Spleen (tissue), 11 donors: Measurements from ENCODE around the gene DUOXA2. TPM values are rescaled to one million over a fixed set of nuclear protein-coding genes. Genes with fewer than 3 reads are reported as not detected.

Source experiments
- DNase-seq: peaks from one replicate; pipeline ENCODE4 v3.0.0-alpha.2; 2020
- H3K27ac ChIP-seq, 8 donors: fragments of 200-600 bp; sonication (generic) in 7 of 8; 1 replicate in 4 of 8; 2 replicates in 4 of 8; pipeline versions ENCODE4 v1.5.0 to v1.8.0; 2016 to 2021; ENCODE audit warnings: inconsistent platforms in 4 of 8, mild to moderate bottlenecking in 4 of 8, moderate library complexity in 1 of 8
- H3K27me3 ChIP-seq, 7 donors: fragments of 200-600 bp; sonication (generic) in 6 of 7; replicated peaks in 1 of 7; 1 replicate in 4 of 7; 2 replicates in 3 of 7; pipeline versions ENCODE4 v1.5.0 to v1.8.0; 2016 to 2021; ENCODE audit warnings: inconsistent platforms in 3 of 7, mild to moderate bottlenecking in 1 of 7
- H3K36me3 ChIP-seq, 6 donors: fragments of 200-600 bp; sonication (generic) in 5 of 6; 1 replicate in 4 of 6; 2 replicates in 2 of 6; pipeline versions ENCODE4 v1.5.0 to v1.8.0; 2016 to 2021; ENCODE audit warnings: inconsistent platforms in 2 of 6
- H3K4me1 ChIP-seq, 6 donors: fragments of 200-600 bp; sonication (generic) in 5 of 6; 1 replicate in 3 of 6; 2 replicates in 3 of 6; pipeline versions ENCODE4 v1.5.0 to v1.8.0; 2016 to 2021; ENCODE audit warnings: inconsistent platforms in 3 of 6
- H3K4me3 ChIP-seq, 8 donors: fragments of 200-600 bp; sonication (generic) in 7 of 8; 1 replicate in 4 of 8; 2 replicates in 4 of 8; pipeline versions ENCODE4 v1.5.0 to v1.8.0; 2016 to 2021; ENCODE audit warnings: inconsistent platforms in 4 of 8, mild to moderate bottlenecking in 4 of 8, moderate library complexity in 2 of 8
- H3K9me3 ChIP-seq, 8 donors: fragments of 200-600 bp; sonication (generic) in 7 of 8; 1 replicate in 4 of 8; 2 replicates in 4 of 8; pipeline versions ENCODE4 v1.5.0 to v1.8.0; 2016 to 2021; ENCODE audit warnings: inconsistent platforms in 4 of 8
- CTCF ChIP-seq, 11 experiments: fragments of 200-600 bp in 7 of 11; fragments of 450-650 bp in 4 of 11; sonication (generic) in 4 of 11; IDR thresholded peaks in 8 of 11; conservative IDR thresholded peaks in 3 of 11; 1 replicate in 7 of 11; 2 replicates in 4 of 11; pipeline versions ENCODE4 v1.4.0 to v1.8.0; 2016 to 2021; ENCODE audit warnings: antibody characterized with exemption in 11 of 11, inconsistent platforms in 4 of 11, mild to moderate bottlenecking in 1 of 11
- POLR2A ChIP-seq, 3 donors: fragments of 450-650 bp; IDR thresholded peaks; one replicate each; pipeline ENCODE4 v1.5.1; 2017; ENCODE audit warnings: antibody characterized with exemption in 3 of 3, mild to moderate bottlenecking in 1 of 3
- POLR2AphosphoS5 ChIP-seq, 3 donors: sonication (generic); formaldehyde crosslinking; IDR thresholded peaks; one replicate each; pipeline ENCODE4 v1.5.1; 2017; ENCODE audit warnings: antibody characterized with exemption in 3 of 3
- WGBS, 5 donors: extraction: QIAGEN DNeasy Blood & Tissue Kit in 3 of 5; methylation state at CpG; one replicate each; pipeline versions ENCODE4 v1.1.5 to v1.1.7; 2013 to 2018; 5-methylcytosine and 5-hydroxymethylcytosine counted together
- intact Hi-C: fragments of 100-400 bp; cut with DNase I; formaldehyde crosslinking; loops from one replicate; pipeline ENCODE4 v1.15.0; 2023; ENCODE audit warnings: low total_unique reads
- polyA plus RNA-seq, 3 donors: library from polyadenylated mRNA; stranded (reverse); fragments of 200-250 nt; gene quantifications; one replicate each; pipeline ENCODE4 v1.2.1, GENCODE V29; 2013
- total RNA-seq, 7 donors: library from RNA; depleted of rRNA in 3 of 7; stranded (reverse); fragments of >200 nt in 3 of 7; fragmentation: NEBNext Ultra II Directional in 4 of 7; extraction: Animal tissue kit (Norgen Biotek cat#: 25700) in 4 of 7; gene quantifications; one replicate each; pipeline versions ENCODE4 v1.1.0 to v1.2.1, GENCODE V29; 2016 to 2021
- donor health status: healthy with polysubstance abuse.
- donor health status: DM: no; HTN: no; CAD: no; lungs with moderate emphysema.
- donor health status: DM: no; HTN: no; CAD: no.
- donor health status: Bipolar disorder and iron deficiency.
- donor health status: healthy.
- donor health status: DM: no; HTN: no; CAD: no.
- donor health status: DM: yes; HTN: yes; CAD: no.

DUOXA2 gene
- total and polyA plus RNA-seq, 10 donors: 0.06 TPM; not detected in 9

- TF ChIP-seq CTCF (IDR thresholded peaks at IDR 0.05 in 8 of 11, conservative IDR thresholded peaks at IDR 0.05 in 3 of 11): no peak
- no peak for TF ChIP-seq POLR2A (IDR thresholded peaks at IDR 0.05)
- TF ChIP-seq POLR2AphosphoS5 (IDR thresholded peaks at IDR 0.05): no peak
- H3K27ac ChIP-seq: no peak overlapping the region
- no peaks in the 10 kb centered on the region for H3K36me3 ChIP-seq
- H3K4me3 ChIP-seq: no peak overlapping the region
- intact Hi-C loops: loop anchor here (10.0 kb wide), 1 partner anchor 162 kb away; no protein-coding TSS in a partner anchor
- peaks cover 0 to 78% (median 18%) of the 10 kb centered on the region in 7 donors for H3K27me3 ChIP-seq
- H3K9me3 ChIP-seq: no peaks in the 10 kb centered on the region
- DNase-seq: no peak
- peaks cover 2 to 7% (median 3%) of the 10 kb centered on the region in 6 donors for H3K4me1 ChIP-seq
- 78 to 95% (median 86%) methylated on average over 7 of the region's 7 CpGs for WGBS, 5 donors
Measured at GRCh38 chr15:45122719-45123118, 8.6 kb downstream of the DUOXA2 start.

GRCh38 chr15:45123397-45123796 lies 9.3 kb downstream of the DUOXA2 start:
- intact Hi-C loops: loop anchor here (10.0 kb wide), 1 partner anchor 161 kb away; no protein-coding TSS in a partner anchor
- TF ChIP-seq POLR2A (IDR thresholded peaks at IDR 0.05) (no peak), POLR2AphosphoS5 (IDR thresholded peaks at IDR 0.05) (no peak), CTCF (IDR thresholded peaks at IDR 0.05 in 8 of 11, conservative IDR thresholded peaks at IDR 0.05 in 3 of 11) (no peak)
- Histone ChIP-seq H3K36me3 (no peaks in the 10 kb centered on the region), H3K27ac (no peak overlapping the region), H3K4me1 (no peaks in the 10 kb centered on the region), H3K9me3 (no peaks in the 10 kb centered on the region), H3K27me3 (peaks cover 0 to 78% (median 23%) of the 10 kb centered on the region in 7 donors), H3K4me3 (no peak overlapping the region)
- DNase-seq: no peak

- TF ChIP-seq POLR2AphosphoS5 (IDR thresholded peaks at IDR 0.05) (no peak), CTCF (IDR thresholded peaks at IDR 0.05 in 8 of 11, conservative IDR thresholded peaks at IDR 0.05 in 3 of 11) (peak; percentile 27 to 77 (median 57))
Measured at GRCh38 chr15:45126535-45127158, 12.5 kb downstream of the DUOXA2 start.

GRCh38 chr15:45128971-45129639 lies 15.0 kb downstream of the DUOXA2 start:
- DNase-seq: no peak
- H3K27me3 ChIP-seq: peaks cover 2 to 84% (median 48%) of the 10 kb centered on the region in 7 donors
- intact Hi-C loops: loop anchor here (10.0 kb wide), 1 partner anchor 156 kb away; no protein-coding TSS in a partner anchor
- no peaks in the 10 kb centered on the region for H3K36me3 ChIP-seq
- H3K4me3 ChIP-seq: peak overlapping the region in 7 of 8 donors; percentile 5 to 63 (median 18)
- no peaks in the 10 kb centered on the region for H3K9me3 ChIP-seq
- H3K27ac ChIP-seq: no peak overlapping the region
- H3K4me1 ChIP-seq: peaks cover 6 to 17% (median 12%) of the 10 kb centered on the region in 6 donors
- TF ChIP-seq POLR2A (IDR thresholded peaks at IDR 0.05) (no peak), CTCF (IDR thresholded peaks at IDR 0.05 in 8 of 11, conservative IDR thresholded peaks at IDR 0.05 in 3 of 11) (no peak), POLR2AphosphoS5 (IDR thresholded peaks at IDR 0.05) (no peak)
- 6 to 10% (median 7%) methylated on average over 26 to 47 of the region's 47 CpGs for WGBS, 5 donors

More at GRCh38 chr15:45126535-45127158, 12.5 kb downstream of the DUOXA2 start:
- Histone ChIP-seq H3K4me3 (no peak overlapping the region), H3K36me3 (no peaks in the 10 kb centered on the region), H3K27me3 (peaks cover 2 to 79% (median 43%) of the 10 kb centered on the region in 7 donors), H3K9me3 (no peaks in the 10 kb centered on the region), H3K4me1 (peaks cover 6 to 17% (median 12%) of the 10 kb centered on the region in 6 donors), H3K27ac (no peak overlapping the region)
- intact Hi-C loops: loop anchor here (10.0 kb wide), 1 partner anchor 158 kb away; no protein-coding TSS in a partner anchor
- 61 to 69% (median 66%) methylated on average over 2 of the region's 2 CpGs for WGBS, 5 donors
- no peak for DNase-seq
